SU-DHL-6 (cell line): ENCODE results near the gene ENOX1.

Source experiments
- CTCF ChIP-seq: fragments of 200-600 bp; sonication (generic); IDR thresholded peaks from one replicate; pipeline ENCODE4 v1.5.1; 2017; ENCODE audit warnings: antibody characterized with exemption, mild to moderate bottlenecking, low read length, moderate library complexity; ENCODE audit not compliant: insufficient read depth, poor library complexity, severe bottlenecking
- EZH2phosphoT487 ChIP-seq: fragments of 200-600 bp; sonication (generic), shearing (Covaris generic); conservative IDR thresholded peaks from 2 replicates; pipeline ENCODE4 v1.6.1; 2018; ENCODE audit warnings: mild to moderate bottlenecking, antibody characterized with exemption, low read length, moderate library complexity, mixed read lengths

- TF ChIP-seq CTCF (no peak), EZH2phosphoT487 (no peak)
Observed at GRCh38 chr13:43335764-43336163, 451.0 kb downstream of the ENOX1 start.
